PC-3 (cell line): ENCODE data around the gene HSPB6. TPM values are rescaled to one million over a fixed set of nuclear protein-coding genes. Genes with fewer than 3 reads are reported as not detected.
A peak's percentile ranks its signal among the peaks of the same experiment; 100 is the strongest.

Source experiments
- ATAC-seq: fragments of 200-7000 bp; cut with Tn5 transposase; 2 replicates; pipeline ENCODE4 v1.9.1; 2020; ENCODE audit warnings: mild to moderate bottlenecking, moderate library complexity
- BruUV-seq: library from RNA; stranded (reverse); fragments of 400-500 nt; replicated peaks from 2 replicates; lab custom pipeline; 2021; lab: Mats Ljungman, UMichigan
- CTCF ChIA-PET: fragments of 300-600 bp; sonication (Branson Sonifier 250); formaldehyde crosslinking; loops from one replicate; lab custom pipeline; 2022; ENCODE audit warnings: antibody characterized with exemption; lab: Charles Lee
- POLR2A ChIA-PET: fragments of 300-600 bp; sonication (Branson Sonifier 250); formaldehyde crosslinking; loops from one replicate; lab custom pipeline; 2022; ENCODE audit warnings: antibody characterized with exemption; ENCODE audit not compliant: unreplicated experiment; lab: Charles Lee
- DNase-seq: peaks from one replicate; pipeline ENCODE4 v3.0.0-alpha.2; 2015
- H2AFZ ChIP-seq: fragments of 300-600 bp; sonication (generic); 2 replicates; pipeline ENCODE4 v1.6.0; 2016; ENCODE audit warnings: antibody characterized with exemption, low read length
- H3F3A ChIP-seq: fragments of 300-600 bp; sonication (generic); one replicate; pipeline ENCODE4 v1.6.0; 2017; ENCODE audit warnings: antibody characterized with exemption, low read length, control low read depth, mild to moderate bottlenecking; ENCODE audit not compliant: unreplicated experiment
- H3K27ac ChIP-seq: fragments of 300-600 bp; sonication (generic); 2 replicates; pipeline ENCODE4 v1.5.1; 2016; ENCODE audit warnings: mild to moderate bottlenecking, low read length
- H3K27me3 ChIP-seq: fragments of 300-600 bp; sonication (generic); 2 replicates; pipeline ENCODE4 v1.6.1; 2016; ENCODE audit warnings: low read length, mixed read lengths
- H3K36me3 ChIP-seq: fragments of 300-600 bp; sonication (generic); 2 replicates; pipeline ENCODE4 v1.6.1; 2016; ENCODE audit warnings: low read depth, mixed run types, low read length, mixed read lengths
- H3K4me1 ChIP-seq: fragments of 300-600 bp; sonication (generic); 2 replicates; pipeline ENCODE4 v1.5.1; 2016; ENCODE audit warnings: low read length; ENCODE audit not compliant: insufficient read depth
- H3K4me2 ChIP-seq: fragments of 300-600 bp; sonication (generic); 2 replicates; pipeline ENCODE4 v1.6.0; 2016; ENCODE audit warnings: low read length
- H3K4me3 ChIP-seq: fragments of 300-600 bp; sonication (generic); 2 replicates; pipeline ENCODE4 v1.5.1; 2016; ENCODE audit warnings: mild to moderate bottlenecking, low read length, mixed read lengths
- H3K79me2 ChIP-seq: fragments of 300-600 bp; sonication (generic); 2 replicates; pipeline ENCODE4 v1.6.1; 2017; ENCODE audit warnings: low read length, mixed read lengths
- H3K9ac ChIP-seq: fragments of 300-600 bp; sonication (generic); 2 replicates; pipeline ENCODE4 v1.6.0; 2016; ENCODE audit warnings: mild to moderate bottlenecking, low read length
- H3K9me2 ChIP-seq: fragments of 300-600 bp; sonication (generic); replicated peaks from 2 replicates; pipeline ENCODE4 v1.6.1; 2016; ENCODE audit warnings: mixed run types, low read length, mixed read lengths
- H3K9me3 ChIP-seq: fragments of 300-600 bp; sonication (generic); 2 replicates; pipeline ENCODE4 v1.6.1; 2016; ENCODE audit warnings: low read length, mixed read lengths
- H4K20me1 ChIP-seq: fragments of 300-600 bp; sonication (generic); 2 replicates; pipeline ENCODE4 v1.6.1; 2016; ENCODE audit warnings: low read length, mixed read lengths
- CTCF ChIP-seq: fragments of 300-600 bp; sonication (generic); conservative IDR thresholded peaks from 2 replicates; pipeline ENCODE4 v1.5.1; 2017; ENCODE audit warnings: antibody characterized with exemption, low read depth, mild to moderate bottlenecking, low read length
- EZH2 ChIP-seq: fragments of 300-600 bp; sonication (generic); IDR thresholded peaks from one replicate; pipeline ENCODE4 v1.6.1; 2017; ENCODE audit warnings: antibody characterized with exemption, mild to moderate bottlenecking, low read length; ENCODE audit not compliant: unreplicated experiment
- EZH2phosphoT487 ChIP-seq: fragments of 300-600 bp; sonication (generic); IDR thresholded peaks from 2 replicates; pipeline ENCODE4 v1.6.1; 2018; ENCODE audit warnings: mild to moderate bottlenecking, antibody characterized with exemption, low read length, borderline replicate concordance
- intact Hi-C: fragments of 100-400 bp; cut with micrococcal nuclease; formaldehyde crosslinking; loops from 2 replicates; pipeline ENCODE4 v1.9.0; 2023
- total RNA-seq: library from RNA; depleted of rRNA; stranded (reverse); fragments of >200 nt; gene quantifications from 2 replicates; pipeline ENCODE4 v1.2.3, GENCODE V29; 2014

Gene HSPB6
- total RNA-seq, 1 experiment from 2014 or later, result not detected

GRCh38 chr19:35764432-35765315 is 7.8 kb upstream of the HSPB6 start:
- no TSS peak for BruUV-seq
- DNase-seq (no peak), ATAC-seq (no peak)
- no peak overlapping the region for H3K27ac ChIP-seq
- H3K79me2 ChIP-seq, result peaks cover 2% of the 10 kb centered on the region
- POLR2A ChIA-PET, result no interaction called here
- H3K36me3 ChIP-seq, result no peaks in the 10 kb centered on the region
- H3K27me3 ChIP-seq, result no peaks in the 10 kb centered on the region
- no peak overlapping the region for H2AFZ ChIP-seq
- H3K4me1 ChIP-seq, result peaks cover 6% of the 10 kb centered on the region; the same call in 1 of the 2 replicates
- TF ChIP-seq EZH2, result no peak
- TF ChIP-seq EZH2phosphoT487, result no peak
- TF ChIP-seq CTCF, result no peak
- intact Hi-C loops, result no loop called here
- H3F3A ChIP-seq, result no peaks in the 10 kb centered on the region
- no peak overlapping the region for H3K9ac ChIP-seq
- no peaks in the 10 kb centered on the region for H3K9me3 ChIP-seq
- H3K4me2 ChIP-seq, result no peak overlapping the region
- H3K9me2 ChIP-seq, result no peaks in the 10 kb centered on the region
- no peak overlapping the region for H3K4me3 ChIP-seq
- no peaks in the 10 kb centered on the region for H4K20me1 ChIP-seq
- CTCF ChIA-PET, result no interaction called here

GRCh38 chr19:35760711-35761349 is 4.0 kb upstream of the HSPB6 start:
- Histone ChIP-seq H3K4me3 (no peak overlapping the region), H3K4me1 (peaks cover 12% of the 10 kb centered on the region), H2AFZ (no peak overlapping the region), H3K4me2 (no peak overlapping the region), H3K9me2 (no peaks in the 10 kb centered on the region), H3F3A (peaks cover 3% of the 10 kb centered on the region), H3K27me3 (no peaks in the 10 kb centered on the region), H3K9me3 (no peaks in the 10 kb centered on the region), H3K9ac (no peak overlapping the region), H3K27ac (no peak overlapping the region), H3K36me3 (no peaks in the 10 kb centered on the region), H3K79me2 (peaks cover 15% of the 10 kb centered on the region), H4K20me1 (no peaks in the 10 kb centered on the region)
- TF ChIP-seq CTCF (no peak), EZH2phosphoT487 (no peak), EZH2 (no peak)
- DNase-seq (peak; percentile 83), ATAC-seq (no peak)
- ChIA-PET CTCF (no interaction called here), POLR2A (no interaction called here)
- no TSS peak for BruUV-seq
- intact Hi-C loops, result no loop called here

GRCh38 chr19:35759697-35760096 is 2.9 kb upstream of the HSPB6 start:
- Histone ChIP-seq H3K4me2 (peak overlapping the region; percentile 77; the same call in 1 of the 2 replicates), H3K9me3 (no peaks in the 10 kb centered on the region), H3K9me2 (no peaks in the 10 kb centered on the region), H2AFZ (no peak overlapping the region), H3K4me3 (no peak overlapping the region), H3K9ac (no peak overlapping the region), H3K79me2 (peaks cover 15% of the 10 kb centered on the region), H4K20me1 (no peaks in the 10 kb centered on the region), H3K4me1 (peaks cover 7% of the 10 kb centered on the region), H3K27me3 (no peaks in the 10 kb centered on the region), H3K27ac (no peak overlapping the region), H3K36me3 (no peaks in the 10 kb centered on the region), H3F3A (peaks cover 3% of the 10 kb centered on the region)
- intact Hi-C loops, result no loop called here
- ChIA-PET CTCF (no interaction called here), POLR2A (no interaction called here)
- TF ChIP-seq CTCF (no peak), EZH2phosphoT487 (no peak), EZH2 (no peak)
- ATAC-seq (no peak), DNase-seq (no peak)
- no TSS peak for BruUV-seq
